HG03025 (cell line): ENCODE measurements around the gene CYTH1.

Experiments
- ATAC-seq: cut with Tn5 transposase; IDR thresholded peaks from one replicate; pipeline ENCODE4 v1.9.1; 2021; ENCODE audit warnings: mild to moderate bottlenecking, moderate library complexity; ENCODE audit not compliant: unreplicated experiment, low FRiP score

Gene CYTH1

GRCh38 chr17:78658281-78658785 is 123.7 kb downstream of the CYTH1 start:
- ATAC-seq = no peak

GRCh38 chr17:78655251-78655940 is 126.7 kb downstream of the CYTH1 start:
- no peak for ATAC-seq

GRCh38 chr17:78654325-78654724 is 127.7 kb downstream of the CYTH1 start:
- no peak for ATAC-seq

- no peak for ATAC-seq
Observed at GRCh38 chr17:78653382-78653781, 128.7 kb downstream of the CYTH1 start.

- no peak for ATAC-seq
Observed at GRCh38 chr17:78652913-78653312, 129.2 kb downstream of the CYTH1 start.

- no peak for ATAC-seq
Observed at GRCh38 chr17:78652024-78652423, 130.0 kb downstream of the CYTH1 start.

GRCh38 chr17:78651554-78651953 is 130.5 kb downstream of the CYTH1 start:
- no peak for ATAC-seq

GRCh38 chr17:78650093-78650715 is 131.9 kb downstream of the CYTH1 start:
- no peak for ATAC-seq

- no peak for ATAC-seq
Observed at GRCh38 chr17:78648293-78648692, 133.8 kb downstream of the CYTH1 start.

- no peak for ATAC-seq
Observed at GRCh38 chr17:78647032-78647431, 135.0 kb downstream of the CYTH1 start.

- ATAC-seq = no peak
Observed at GRCh38 chr17:78645421-78646295, 136.4 kb downstream of the CYTH1 start.

- no peak for ATAC-seq
Observed at GRCh38 chr17:78644931-78645351, 137.1 kb downstream of the CYTH1 start.

- no peak for ATAC-seq
Observed at GRCh38 chr17:78644224-78644623, 137.8 kb downstream of the CYTH1 start.

GRCh38 chr17:78643326-78643725 is 138.7 kb downstream of the CYTH1 start:
- no peak for ATAC-seq

- ATAC-seq = no peak
Observed at GRCh38 chr17:78642707-78643106, 139.4 kb downstream of the CYTH1 start.

GRCh38 chr17:78641666-78642065 is 140.4 kb downstream of the CYTH1 start:
- no peak for ATAC-seq

GRCh38 chr17:78641243-78641642 is 140.8 kb downstream of the CYTH1 start:
- ATAC-seq = no peak

- no peak for ATAC-seq
Observed at GRCh38 chr17:78640700-78641099, 141.4 kb downstream of the CYTH1 start.

- no peak for ATAC-seq
Observed at GRCh38 chr17:78637643-78638420, 144.2 kb downstream of the CYTH1 start.

- ATAC-seq = no peak
Observed at GRCh38 chr17:78637146-78637545, 144.9 kb downstream of the CYTH1 start.
